ENCODE results near the gene TMEM150C.

Gene TMEM150C

DNA sequence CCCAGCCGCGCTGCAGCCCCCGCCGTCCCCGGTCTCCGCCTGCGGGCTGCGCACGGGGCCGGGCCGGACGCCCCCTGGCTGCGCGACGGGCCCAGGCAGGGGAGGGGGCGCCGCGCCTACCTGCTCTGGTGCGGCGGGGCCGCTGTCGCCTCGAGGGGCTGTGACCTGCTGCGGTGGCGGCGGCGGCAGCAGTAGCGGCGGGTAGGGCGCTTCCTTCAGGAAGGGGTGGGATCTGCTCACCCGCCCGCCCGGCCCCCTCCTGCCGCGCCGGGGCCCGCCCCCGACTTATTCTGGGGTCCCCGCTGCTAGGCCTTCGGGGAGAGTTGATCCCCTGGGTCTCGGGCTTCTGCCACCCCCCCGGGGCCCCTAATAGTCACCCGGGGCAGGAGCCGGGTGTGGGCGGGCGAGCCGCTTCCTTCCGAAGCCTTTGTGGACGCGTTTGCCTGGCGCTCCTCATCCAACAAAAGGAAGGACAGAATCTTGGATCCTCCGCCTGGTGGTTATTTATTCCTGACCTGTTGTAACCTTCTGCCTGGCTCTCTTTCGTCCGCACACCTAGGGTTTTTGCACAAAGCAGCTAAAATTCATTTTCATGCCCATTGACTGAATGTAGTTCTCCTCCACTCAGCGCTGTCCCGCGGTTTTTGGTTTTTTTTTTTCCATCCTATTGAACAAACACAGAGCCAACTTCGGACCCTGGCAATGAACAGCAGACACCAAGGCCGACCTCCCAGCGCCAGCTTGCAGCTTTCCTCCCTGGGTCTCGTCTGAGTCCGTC lies at the start of gene TMEM150C:
TSS of gene TMEM150C (minus strand) at position 203 of the 778 bp plus-strand sequence. CDS start 57,331 bp downstream, outside the sequence.
- no peak for DNase-seq

- DNase-seq: no peak
These were observed 49.7 kb upstream of the TMEM150C start for GRCh38 chr4:82611527-82611926.

DNA sequence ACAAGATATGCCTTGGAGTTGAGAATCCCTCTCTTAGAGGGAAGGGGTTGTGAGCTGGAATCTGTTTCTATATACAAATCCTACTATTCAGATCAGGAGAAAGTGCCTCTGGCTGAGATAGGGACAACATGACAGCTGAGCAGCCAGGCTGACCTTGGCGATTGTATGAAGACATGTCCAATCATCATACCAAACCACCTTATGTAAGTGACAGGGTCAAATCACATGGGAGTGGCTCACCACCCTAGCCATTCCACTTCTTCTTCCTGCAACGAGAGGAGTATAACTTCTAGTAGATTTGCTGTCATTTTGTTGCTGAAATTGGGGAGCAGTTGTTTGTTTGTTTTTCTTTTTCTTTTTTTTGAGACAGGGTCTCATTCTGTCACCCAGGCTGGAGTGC lies 48.3 kb upstream of the TMEM150C start:
- DNase-seq: no peak

DNA sequence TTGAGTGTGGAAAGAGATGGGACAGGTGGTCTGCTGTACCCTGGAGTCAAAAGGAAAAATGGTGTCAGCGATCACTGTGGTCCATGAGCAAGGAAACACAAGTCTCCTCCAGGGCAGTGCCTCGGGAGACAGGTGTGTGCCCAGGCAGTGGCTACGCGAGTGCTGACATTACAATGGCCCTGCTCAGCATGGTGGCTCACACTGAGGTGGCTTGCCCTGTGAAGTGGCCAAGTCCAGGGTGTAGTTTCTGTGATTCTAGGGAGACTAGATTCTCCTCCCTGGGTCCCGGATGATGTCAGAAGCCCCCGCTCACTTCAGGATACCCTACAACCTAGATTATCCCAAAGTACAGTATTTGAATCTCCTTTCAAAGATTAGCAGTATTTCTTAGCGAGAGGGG lies 44.8 kb upstream of the TMEM150C start:
- no peak for DNase-seq

GRCh38 chr4:82604522-82604921 lies 42.7 kb upstream of the TMEM150C start:
- DNase-seq: no peak

- DNase-seq: no peak
These were observed 39.6 kb upstream of the TMEM150C start for GRCh38 chr4:82601242-82602015.

DNA sequence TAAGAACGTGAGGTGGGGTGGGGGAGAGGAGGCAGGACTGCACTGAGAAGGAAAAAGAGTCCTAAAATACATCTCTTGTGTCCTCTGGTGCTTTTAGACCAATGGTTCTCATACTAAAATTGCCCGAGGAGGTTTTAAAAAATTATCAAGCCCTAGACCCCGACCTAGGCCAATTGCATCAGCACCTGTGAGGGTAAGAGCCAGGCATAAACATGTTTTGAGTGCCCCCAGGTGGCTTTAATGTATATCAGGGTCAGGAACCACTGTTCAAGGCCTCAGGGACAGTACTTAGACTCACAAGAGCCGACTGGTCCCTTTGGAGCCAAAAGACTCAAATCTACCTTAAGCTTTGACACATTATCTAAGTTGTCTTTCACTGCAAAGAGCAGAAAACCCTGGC lies 37.5 kb upstream of the TMEM150C start:
- no peak for DNase-seq

DNA sequence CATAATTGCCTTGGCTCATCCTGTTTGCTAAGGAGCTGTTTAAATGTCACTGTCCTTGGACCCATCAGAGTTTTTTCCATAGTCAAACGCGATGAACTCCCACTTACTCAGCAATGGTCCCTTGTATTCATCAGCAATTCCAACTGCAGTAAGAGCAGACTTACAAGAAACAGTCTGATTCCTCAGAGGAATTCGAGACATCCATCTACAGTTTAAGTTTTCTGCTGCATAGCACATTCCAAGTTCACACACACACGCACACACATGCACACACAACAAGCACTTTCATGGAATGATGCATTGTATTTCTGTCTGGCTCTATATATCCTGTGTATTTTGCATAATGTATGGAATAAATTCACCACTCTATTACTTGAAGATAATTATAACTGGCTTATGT lies 32.7 kb upstream of the TMEM150C start:
- DNase-seq: no peak

GRCh38 chr4:82593411-82593810 lies 31.6 kb upstream of the TMEM150C start:
- no peak for DNase-seq

DNA sequence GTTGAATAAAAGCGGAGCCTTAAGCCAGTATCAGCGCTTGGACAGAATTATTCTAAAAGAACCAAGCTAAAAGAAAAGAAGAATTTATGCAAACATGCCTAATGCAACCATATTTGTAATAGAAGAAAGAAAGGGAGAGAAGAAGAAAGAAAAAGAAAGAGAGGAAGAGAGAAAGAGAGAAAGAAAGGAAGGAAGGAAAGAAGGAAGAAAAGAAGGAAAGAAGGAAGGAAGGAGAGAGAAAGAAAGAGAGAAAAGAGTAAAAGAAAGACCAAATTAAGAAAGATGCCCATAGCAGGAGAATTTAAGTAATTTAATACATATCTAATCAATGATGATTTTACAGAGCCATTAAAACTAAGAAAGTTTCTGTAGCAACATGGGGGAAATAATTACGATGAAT lies 30.9 kb upstream of the TMEM150C start:
- no peak for DNase-seq

DNA sequence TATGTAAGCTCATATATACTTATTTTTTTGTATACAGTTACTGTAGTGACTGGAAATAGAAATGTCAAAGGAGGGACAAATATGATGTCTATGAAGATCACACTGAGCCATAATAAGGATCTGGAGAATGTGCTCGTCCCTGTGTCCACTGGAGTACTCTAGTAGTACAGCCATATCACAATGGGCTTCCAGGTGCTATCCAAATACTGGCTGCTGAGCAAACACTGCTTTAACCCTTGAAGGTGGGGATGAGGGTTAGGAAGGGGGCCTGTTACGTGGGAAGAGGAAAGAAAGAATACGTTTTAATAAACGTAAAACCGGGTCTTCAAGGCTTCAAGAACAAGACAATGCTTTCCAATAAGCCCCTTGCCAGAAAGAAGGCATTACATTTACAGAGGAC lies 29.8 kb upstream of the TMEM150C start:
- no peak for DNase-seq

DNA sequence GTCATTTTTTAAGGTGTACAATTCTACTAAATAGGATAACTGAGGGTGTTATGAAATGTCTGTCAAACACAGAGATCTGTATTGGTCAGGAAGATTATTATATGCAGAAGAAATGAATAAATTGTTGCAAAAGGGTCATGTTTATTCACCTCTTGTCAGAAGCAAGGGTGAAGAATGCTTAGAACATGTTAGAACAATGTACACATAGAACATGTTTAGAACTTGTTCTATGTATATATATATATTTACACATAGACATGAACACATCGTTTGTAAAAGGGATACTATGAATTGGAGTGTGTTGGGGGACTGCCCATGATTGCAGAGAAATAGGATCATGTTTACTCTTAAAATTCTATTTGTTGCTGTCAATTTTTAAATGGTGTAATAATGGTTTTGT lies 28.0 kb upstream of the TMEM150C start:
- DNase-seq: no peak

GRCh38 chr4:82588771-82589270 lies 27.0 kb upstream of the TMEM150C start:
- no peak for DNase-seq

GRCh38 chr4:82587826-82588540 lies 26.2 kb upstream of the TMEM150C start:
- DNase-seq: no peak

DNA sequence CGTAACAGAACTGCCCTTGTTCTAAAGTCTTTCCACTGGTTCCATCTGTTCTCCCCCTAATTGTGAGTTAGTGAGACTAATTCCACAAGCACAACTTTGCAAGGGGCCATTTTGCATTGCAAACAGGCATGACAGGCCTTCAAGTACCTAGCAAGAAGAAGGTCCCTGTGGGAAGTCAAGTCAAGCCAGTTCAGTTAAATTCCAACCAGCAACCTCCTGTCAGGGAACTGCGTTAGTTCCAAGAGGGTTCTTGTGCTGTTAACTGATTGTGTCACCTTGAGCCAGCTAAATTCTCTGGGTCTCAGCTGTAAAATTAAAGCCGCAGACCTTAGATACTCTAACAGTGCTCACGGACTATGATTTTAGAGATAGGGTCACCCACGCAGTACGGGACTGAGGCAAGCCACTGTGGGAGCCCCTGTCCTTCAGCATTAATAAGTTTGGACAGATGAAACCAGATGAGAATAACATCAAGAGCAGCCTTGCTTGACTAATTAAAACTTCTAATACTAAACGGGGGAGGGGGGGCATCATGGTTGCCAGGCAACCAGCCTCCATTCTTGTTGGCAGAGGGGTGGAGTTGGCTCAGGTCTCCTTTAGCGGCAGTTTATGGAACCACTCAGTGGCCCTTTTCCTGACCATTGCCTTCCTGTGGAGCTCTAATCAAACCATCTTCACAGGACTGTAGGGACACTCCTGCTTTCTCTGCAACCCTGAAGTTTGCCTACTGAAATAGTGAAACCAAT lies 24.1 kb upstream of the TMEM150C start:
- no peak for DNase-seq

DNA sequence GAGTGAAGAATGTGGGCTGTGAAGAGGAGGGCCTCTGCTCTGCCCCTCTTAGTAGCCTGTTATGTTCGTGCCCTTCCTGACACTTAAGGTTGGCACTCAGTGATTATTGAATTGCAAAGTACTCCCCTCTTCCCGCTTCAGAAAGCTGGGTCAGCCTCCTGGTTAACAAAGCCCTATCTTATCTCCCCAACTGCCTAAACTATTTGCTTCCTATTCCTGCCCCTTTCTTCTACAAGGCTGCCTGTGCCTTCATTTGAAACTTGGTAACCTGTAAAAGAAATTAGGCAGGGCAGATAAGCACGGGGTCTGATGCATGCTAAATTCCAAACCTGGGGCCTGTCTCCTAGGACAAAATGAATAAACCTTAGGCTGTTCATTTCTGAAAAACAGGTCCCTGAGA lies 23.1 kb upstream of the TMEM150C start:
- DNase-seq: no peak

DNA sequence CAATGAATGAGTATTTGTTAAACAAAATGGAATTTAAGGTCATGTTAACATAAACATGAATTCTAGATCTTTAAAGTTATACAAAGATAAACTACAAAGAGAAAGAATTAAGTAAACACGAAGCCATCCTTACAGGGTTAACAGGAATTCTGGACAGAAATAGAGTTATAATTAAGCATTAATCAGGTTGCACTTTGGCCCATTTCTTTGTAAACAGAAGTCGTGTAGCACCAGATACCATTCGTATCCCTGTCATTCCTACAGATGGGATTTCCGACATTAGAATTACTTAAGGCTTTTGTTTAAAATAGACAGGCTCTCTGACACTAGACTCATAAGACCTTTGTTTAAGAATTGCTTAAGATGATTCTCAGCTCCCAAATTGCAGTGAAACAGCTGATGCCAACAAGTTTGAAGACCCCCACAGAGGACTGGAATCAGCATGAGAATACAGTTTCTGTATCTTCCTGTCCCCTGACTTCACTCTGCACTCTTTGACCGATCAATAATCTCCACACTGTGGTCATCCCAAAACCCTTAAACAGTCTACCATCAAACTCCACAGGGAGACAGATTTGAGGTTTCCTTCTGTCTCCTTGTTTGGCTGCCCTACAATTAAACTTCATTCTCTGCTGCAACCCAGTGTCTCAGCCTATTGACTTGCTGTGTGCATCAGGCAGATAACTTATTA lies 22.3 kb upstream of the TMEM150C start:
- no peak for DNase-seq

GRCh38 chr4:82579932-82580331 lies 18.1 kb upstream of the TMEM150C start:
- no peak for DNase-seq

DNA sequence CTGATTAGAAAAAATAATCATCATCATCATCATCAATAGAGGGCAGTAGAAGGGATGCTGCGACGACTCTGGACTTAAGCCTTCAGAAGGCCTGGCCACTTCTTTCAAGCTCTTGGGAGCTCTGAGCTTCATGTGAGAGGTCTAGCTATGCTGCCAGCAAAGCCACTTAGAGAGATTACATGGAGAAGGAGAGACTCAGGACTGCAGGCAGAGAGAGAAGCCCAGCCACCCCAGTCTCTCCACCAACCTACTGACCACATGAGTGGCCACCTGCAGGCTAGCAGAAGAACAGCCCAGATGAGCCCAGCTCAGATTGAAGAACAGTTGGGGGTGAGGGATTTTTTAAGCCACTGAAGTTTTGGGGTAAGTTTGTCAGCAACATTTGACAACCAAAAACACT lies 17.1 kb upstream of the TMEM150C start:
- DNase-seq: no peak

DNA sequence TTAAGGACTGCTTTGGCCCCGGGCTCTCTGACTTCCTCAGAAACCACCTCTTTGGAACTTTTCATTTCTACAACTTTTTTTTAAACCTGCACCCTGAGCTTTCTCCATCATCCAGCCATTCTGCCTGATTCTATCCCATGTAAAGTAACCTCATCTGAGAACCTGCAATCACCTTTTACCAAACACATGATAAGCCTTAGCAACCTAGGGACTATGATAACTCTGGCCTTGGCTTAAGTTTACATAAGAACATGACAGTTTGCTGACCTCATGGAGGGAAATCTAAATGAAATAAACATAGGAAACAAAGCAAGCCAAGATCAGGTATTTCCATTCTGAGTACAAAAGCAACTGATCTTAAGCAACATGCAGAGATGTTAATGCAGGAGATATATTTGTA lies 15.7 kb upstream of the TMEM150C start:
- DNase-seq: no peak

DNA sequence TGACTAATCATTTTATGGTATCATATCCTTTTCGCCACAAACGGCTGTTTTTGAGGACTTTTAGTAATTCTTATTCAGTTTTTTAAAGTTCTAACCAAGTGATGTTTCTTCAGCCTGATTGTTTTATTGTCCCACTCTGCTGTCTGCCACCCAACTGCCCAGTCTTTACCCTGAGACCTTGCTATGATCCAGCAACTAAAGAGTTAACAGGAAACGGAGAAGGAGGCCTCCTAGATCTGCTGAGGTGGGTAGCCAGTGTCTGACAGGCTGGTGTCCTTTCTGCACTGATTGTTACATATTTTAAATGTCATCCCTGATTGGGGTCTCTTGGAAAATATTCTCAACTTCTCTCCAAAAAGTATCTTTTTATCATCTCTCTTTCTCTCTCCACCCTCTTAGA lies 7.9 kb upstream of the TMEM150C start:
- no peak for DNase-seq

DNA sequence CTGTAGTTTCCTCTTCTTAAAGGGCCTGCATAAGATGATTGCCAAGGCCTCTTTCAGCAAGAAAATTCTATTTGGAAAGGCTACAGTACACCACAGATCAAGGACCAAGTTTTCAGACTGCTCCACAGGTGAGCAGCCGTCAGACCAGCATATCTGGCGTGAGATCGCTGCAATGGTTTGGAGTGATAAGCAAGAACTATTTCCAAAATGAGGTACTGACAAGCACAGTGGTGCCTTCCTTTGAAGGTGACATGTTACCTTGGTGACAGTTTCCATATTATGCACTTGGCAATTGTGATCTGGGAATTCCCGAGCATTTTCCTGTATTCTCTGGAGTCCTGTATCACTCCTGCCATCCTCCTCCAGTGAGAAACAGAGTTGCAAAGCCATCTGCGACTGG lies 7.3 kb upstream of the TMEM150C start:
- DNase-seq: no peak
